Measurements from ENCODE around the gene ATP4B.

Gene ATP4B

DNA sequence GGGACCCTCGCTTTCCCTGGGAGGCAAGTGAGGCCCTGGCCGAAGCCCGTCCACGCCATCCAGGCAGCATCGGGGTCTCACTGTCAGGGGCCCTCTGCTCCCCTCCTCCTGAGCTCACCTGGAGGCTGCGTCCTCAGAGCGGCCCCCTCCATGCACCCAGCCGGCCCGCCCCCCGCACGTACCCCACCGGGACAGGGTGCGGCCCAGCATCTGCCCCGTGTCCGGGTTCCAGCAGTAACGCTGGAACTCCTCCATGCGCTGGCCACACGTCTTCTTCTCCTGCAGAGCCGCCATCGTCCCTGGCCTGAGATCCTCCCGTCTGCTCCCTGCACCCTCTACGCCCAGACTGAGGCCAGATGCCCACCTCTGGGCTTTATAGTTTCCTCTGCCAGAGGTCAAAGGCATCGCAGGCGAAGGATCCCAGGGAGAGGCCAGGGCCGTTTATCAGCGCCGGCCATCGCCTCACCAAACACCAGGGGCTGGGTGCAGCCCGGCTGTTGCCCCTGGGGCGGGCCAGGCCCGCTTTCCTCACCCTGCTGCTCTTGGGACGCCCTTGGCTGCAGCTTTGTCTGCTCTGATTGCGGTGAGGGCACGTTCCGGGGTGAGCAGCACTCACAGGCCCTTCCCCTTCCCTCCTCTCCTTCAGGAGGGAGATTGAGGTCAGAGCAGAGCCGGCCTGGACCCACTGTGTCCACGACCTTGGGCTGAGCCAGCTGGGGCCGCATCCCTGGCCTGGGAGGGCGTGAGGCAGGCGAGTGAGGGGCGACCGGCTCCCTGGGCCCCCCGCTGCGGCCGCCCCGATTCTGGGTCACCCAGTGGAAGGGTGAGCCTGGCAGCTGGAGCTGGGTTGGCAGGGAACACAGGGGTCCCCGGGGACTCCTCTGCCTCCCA is at the start of gene ATP4B:
TSS of gene ATP4B (minus strand) at position 348 of the 891 bp plus-strand sequence. CDS start at position 294, 54 bp downstream.
- no peak within 1 kb of the TSS for H3K27ac ChIP-seq (ENCODE audit: low read depth, low read length)
- no peaks in the 10 kb centered on the region for H3K27me3 ChIP-seq (ENCODE audit: control insufficient read depth, insufficient read depth, low read length)
- no peaks in the 10 kb centered on the region for H3K36me3 ChIP-seq (ENCODE audit: control insufficient read depth, insufficient read depth, low read length)
- no peak within 1 kb of the TSS for H3K9ac ChIP-seq (ENCODE audit: low read length)
- no peak within 1 kb of the TSS for H3K4me3 ChIP-seq (ENCODE audit: low read length)
- no peaks in the 10 kb centered on the region for H3K4me1 ChIP-seq (ENCODE audit: control insufficient read depth, insufficient read depth, low read length)

- H3K9ac ChIP-seq (ENCODE audit: low read length) = no peak overlapping the region
- no peak overlapping the region for H3K4me3 ChIP-seq (ENCODE audit: low read length)
- H3K4me1 ChIP-seq (ENCODE audit: control insufficient read depth, insufficient read depth, low read length) = no peaks in the 10 kb centered on the region
- no peaks in the 10 kb centered on the region for H3K36me3 ChIP-seq (ENCODE audit: control insufficient read depth, insufficient read depth, low read length)
- H3K27me3 ChIP-seq (ENCODE audit: control insufficient read depth, insufficient read depth, low read length) = no peaks in the 10 kb centered on the region
- H3K27ac ChIP-seq (ENCODE audit: low read depth, low read length) = no peak overlapping the region
Observed at GRCh38 chr13:113672002-113672651, 14.1 kb upstream of the ATP4B start.

DNA sequence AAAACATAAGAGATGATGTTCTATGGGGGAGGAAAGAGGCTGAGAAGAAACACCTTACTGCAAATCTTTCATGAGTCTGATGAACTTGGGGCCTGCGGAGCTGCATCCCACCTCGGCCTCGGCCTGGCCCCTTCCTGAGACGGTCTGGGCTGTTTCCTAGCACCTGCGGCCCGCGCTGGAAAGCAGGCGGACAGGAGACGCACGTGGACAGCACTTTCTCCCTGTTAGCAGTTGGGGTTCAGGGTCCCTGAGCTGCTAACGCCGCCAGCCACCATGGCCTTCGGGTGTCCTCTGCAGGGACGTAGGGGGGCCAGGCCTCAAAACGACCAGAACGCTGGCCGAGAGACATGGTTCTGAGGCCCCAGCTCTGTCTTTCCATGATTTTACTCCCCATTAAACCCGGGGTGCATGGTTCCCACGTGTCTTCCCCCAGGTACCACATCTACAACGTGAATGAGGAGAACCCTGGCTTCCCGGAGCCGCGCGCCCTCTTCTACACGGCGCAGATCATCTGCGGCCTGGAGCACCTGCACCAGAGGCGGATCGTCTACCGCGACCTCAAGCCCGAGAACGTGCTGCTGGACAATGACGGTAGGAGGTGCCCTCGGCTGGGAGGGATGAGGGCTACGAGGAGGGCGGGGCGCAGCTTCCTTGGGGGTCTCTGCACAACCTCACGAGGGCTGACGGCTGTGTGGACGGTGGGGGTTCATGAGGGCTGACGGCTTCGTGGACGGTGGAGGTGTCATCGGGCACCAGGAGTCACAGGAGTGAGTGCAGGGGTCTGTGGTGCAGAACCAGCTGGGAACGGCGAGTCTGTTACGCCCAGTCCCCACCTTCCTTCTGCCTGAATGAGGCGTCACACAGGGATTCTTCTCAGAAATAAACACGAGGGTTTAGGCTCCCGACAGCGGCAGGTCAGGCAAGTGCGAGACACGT is 13.3 kb upstream of the ATP4B start:
- H3K27me3 ChIP-seq (ENCODE audit: control insufficient read depth, insufficient read depth, low read length) = no peaks in the 10 kb centered on the region
- no peak overlapping the region for H3K9ac ChIP-seq (ENCODE audit: low read length)
- no peaks in the 10 kb centered on the region for H3K36me3 ChIP-seq (ENCODE audit: control insufficient read depth, insufficient read depth, low read length)
- H3K4me3 ChIP-seq (ENCODE audit: low read length) = no peak overlapping the region
- H3K27ac ChIP-seq (ENCODE audit: low read depth, low read length) = no peak overlapping the region
- no peaks in the 10 kb centered on the region for H3K4me1 ChIP-seq (ENCODE audit: control insufficient read depth, insufficient read depth, low read length)

DNA sequence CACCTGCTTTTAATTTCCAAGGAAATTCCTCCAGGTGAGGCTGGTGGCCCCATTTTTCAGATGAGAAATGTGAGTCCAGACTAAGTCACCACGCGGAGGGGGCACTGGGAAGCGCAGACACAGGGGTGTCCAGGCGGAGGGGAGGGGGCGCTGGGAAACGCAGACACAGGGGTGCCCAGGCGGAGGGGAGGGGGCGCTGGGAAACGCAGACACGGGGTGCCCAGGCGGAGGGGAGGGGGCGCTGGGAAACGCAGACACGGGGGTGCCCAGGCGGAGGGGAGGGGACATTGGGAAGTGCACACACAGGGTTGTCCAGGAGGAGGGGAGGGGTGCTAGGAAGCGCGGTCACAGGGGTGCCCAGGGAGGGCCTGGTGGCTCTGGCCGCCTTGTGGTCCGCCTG is 12.5 kb upstream of the ATP4B start:
- no peak overlapping the region for H3K27ac ChIP-seq (ENCODE audit: low read depth, low read length)
- no peaks in the 10 kb centered on the region for H3K4me1 ChIP-seq (ENCODE audit: control insufficient read depth, insufficient read depth, low read length)
- no peak overlapping the region for H3K9ac ChIP-seq (ENCODE audit: low read length)
- no peaks in the 10 kb centered on the region for H3K36me3 ChIP-seq (ENCODE audit: control insufficient read depth, insufficient read depth, low read length)
- no peak overlapping the region for H3K4me3 ChIP-seq (ENCODE audit: low read length)
- H3K27me3 ChIP-seq (ENCODE audit: control insufficient read depth, insufficient read depth, low read length) = peaks cover 2% of the 10 kb centered on the region

DNA sequence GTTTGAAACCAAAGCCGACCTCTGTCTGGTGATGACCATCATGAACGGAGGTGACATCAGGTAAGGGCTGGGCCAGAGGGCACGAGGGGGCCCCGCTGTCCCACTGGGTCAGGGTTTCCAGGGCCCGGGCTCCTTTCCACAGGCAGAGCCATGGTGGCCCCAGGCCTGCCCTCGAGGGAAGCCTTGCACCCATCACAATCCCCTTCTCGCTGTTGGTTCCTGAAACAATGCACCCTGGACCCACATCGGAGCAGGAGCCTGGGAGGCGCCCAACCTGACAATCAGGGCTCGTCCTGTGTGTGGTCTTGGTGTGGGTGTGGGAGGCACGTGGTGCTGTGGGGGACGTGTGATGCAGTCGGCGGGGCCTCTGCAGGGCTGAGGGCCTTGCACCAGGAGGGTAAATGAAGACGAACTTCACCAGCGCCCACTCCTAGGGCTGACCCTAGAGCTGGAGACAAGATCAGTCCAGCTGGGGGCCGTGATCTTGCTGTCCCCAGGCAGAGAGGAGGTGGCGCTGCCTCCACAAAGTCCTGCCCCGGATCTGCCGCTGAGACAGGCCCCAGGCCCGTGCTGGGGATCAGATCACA is 11.8 kb upstream of the ATP4B start:
- Histone ChIP-seq H3K9ac (ENCODE audit: low read length) (no peak overlapping the region), H3K27me3 (ENCODE audit: control insufficient read depth, insufficient read depth, low read length) (peaks cover 5% of the 10 kb centered on the region), H3K36me3 (ENCODE audit: control insufficient read depth, insufficient read depth, low read length) (no peaks in the 10 kb centered on the region), H3K4me3 (ENCODE audit: low read length) (no peak overlapping the region), H3K4me1 (ENCODE audit: control insufficient read depth, insufficient read depth, low read length) (no peaks in the 10 kb centered on the region), H3K27ac (ENCODE audit: low read depth, low read length) (no peak overlapping the region)

DNA sequence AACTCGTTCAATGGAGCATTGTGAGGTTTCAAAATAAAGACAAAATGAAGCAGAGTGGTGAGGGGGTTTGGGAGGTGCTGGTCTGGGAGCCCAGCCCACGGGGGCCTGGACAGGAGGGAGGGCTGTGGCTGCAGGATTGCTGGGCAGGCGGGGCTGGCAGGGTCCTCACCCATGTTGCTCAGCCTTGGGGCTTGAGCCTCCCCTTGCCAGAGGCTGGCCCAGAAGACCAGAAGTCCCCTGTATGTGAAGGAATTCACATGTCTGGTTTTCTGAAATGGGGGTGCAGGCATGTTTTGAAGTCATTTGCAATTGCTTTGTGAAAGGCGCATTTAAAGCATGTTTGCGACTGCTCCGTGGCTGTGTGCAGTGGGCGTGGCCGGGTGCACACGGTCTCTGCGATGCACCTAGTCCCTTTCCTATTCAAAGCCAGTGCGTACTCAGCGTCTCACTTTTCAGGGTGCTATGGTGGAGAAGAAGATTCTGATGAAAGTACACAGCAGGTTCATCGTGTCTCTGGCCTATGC is 11.3 kb upstream of the ATP4B start:
- Histone ChIP-seq H3K27me3 (ENCODE audit: control insufficient read depth, insufficient read depth, low read length) (peaks cover 5% of the 10 kb centered on the region), H3K4me1 (ENCODE audit: control insufficient read depth, insufficient read depth, low read length) (no peaks in the 10 kb centered on the region), H3K9ac (ENCODE audit: low read length) (no peak overlapping the region), H3K27ac (ENCODE audit: low read depth, low read length) (no peak overlapping the region), H3K36me3 (ENCODE audit: control insufficient read depth, insufficient read depth, low read length) (no peaks in the 10 kb centered on the region), H3K4me3 (ENCODE audit: low read length) (no peak overlapping the region)

- Histone ChIP-seq H3K4me3 (ENCODE audit: low read length) (no peak overlapping the region), H3K9ac (ENCODE audit: low read length) (no peak overlapping the region)
Observed at GRCh38 chr13:113668491-113668971, 10.5 kb upstream of the ATP4B start.

DNA sequence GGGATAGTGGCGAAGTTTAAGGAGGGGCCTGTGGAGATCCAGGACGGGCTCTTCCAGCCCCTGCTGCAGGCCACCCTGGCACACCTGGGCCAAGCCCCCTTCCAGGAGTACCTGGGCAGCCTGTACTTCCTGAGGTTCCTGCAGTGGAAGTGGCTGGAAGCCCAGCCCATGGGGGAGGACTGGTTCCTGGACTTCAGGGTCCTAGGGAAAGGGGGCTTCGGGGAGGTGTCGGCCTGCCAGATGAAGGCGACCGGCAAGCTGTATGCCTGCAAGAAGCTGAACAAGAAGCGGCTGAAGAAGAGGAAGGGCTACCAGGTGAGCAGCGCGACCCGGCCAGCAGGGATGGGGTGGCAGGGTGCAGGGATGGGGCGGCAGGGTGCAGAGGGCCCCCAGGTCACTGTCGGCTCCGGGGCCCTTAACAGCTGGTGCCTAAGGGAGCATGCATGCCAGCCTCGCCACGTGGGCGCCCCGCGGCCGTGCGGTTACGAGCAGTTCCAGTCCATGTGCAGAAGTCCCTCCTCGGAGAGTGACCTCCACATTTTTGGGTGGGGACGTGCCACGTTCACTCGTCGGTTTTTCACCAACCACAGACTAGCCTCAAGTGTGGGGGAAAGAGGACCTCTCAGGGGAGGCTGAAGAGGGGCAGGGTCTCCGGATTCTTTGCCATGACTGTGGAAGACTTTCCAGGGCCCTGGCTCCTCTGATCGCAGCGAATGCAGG is 9.9 kb upstream of the ATP4B start:
- peaks cover 5% of the 10 kb centered on the region for H3K27me3 ChIP-seq (ENCODE audit: control insufficient read depth, insufficient read depth, low read length)
- no peak overlapping the region for H3K4me3 ChIP-seq (ENCODE audit: low read length)
- no peak overlapping the region for H3K27ac ChIP-seq (ENCODE audit: low read depth, low read length)
- H3K4me1 ChIP-seq (ENCODE audit: control insufficient read depth, insufficient read depth, low read length) = no peaks in the 10 kb centered on the region
- no peak overlapping the region for H3K9ac ChIP-seq (ENCODE audit: low read length)
- H3K36me3 ChIP-seq (ENCODE audit: control insufficient read depth, insufficient read depth, low read length) = no peaks in the 10 kb centered on the region

More at GRCh38 chr13:113668491-113668971, 10.5 kb upstream of the ATP4B start:
- H3K4me1 ChIP-seq (ENCODE audit: control insufficient read depth, insufficient read depth, low read length) = no peaks in the 10 kb centered on the region
- H3K27me3 ChIP-seq (ENCODE audit: control insufficient read depth, insufficient read depth, low read length) = peaks cover 5% of the 10 kb centered on the region
- no peak overlapping the region for H3K27ac ChIP-seq (ENCODE audit: low read depth, low read length)
- H3K36me3 ChIP-seq (ENCODE audit: control insufficient read depth, insufficient read depth, low read length) = no peaks in the 10 kb centered on the region

GRCh38 chr13:113666951-113667701 is 9.1 kb upstream of the ATP4B start, which contains the start of gene GRK1:
Gene GRK1 (plus strand): TSS chr13:113667219. CDS start chr13:113667387, 168 bp downstream.
- H3K4me3 ChIP-seq (ENCODE audit: low read length) = no peak within 1 kb of the TSS
- H3K36me3 ChIP-seq (ENCODE audit: control insufficient read depth, insufficient read depth, low read length) = no peaks in the 10 kb centered on the region
- H3K9ac ChIP-seq (ENCODE audit: low read length) = no peak within 1 kb of the TSS
- peaks cover 5% of the 10 kb centered on the region for H3K27me3 ChIP-seq (ENCODE audit: control insufficient read depth, insufficient read depth, low read length)
- no peak within 1 kb of the TSS for H3K27ac ChIP-seq (ENCODE audit: low read depth, low read length)
- H3K4me1 ChIP-seq (ENCODE audit: control insufficient read depth, insufficient read depth, low read length) = no peaks in the 10 kb centered on the region

DNA sequence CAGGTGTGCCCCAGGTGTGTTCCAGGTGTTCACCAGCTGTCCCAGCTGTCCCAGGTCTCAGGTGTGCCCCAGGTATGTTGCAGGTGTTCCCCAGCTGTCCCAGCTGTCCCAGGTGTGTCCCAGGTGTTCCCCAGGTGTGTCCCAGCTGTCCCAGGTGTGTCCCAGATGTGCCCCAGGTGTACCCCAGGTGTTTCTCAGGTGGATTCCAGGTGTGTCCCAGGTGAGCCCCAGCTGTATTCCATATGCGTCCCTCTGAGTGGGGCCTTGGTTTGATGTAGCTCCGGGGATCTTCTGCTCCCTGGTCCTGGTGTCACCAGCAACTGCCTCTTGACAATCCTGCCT is 8.3 kb upstream of the ATP4B start:
- H3K4me1 ChIP-seq (ENCODE audit: control insufficient read depth, insufficient read depth, low read length) = no peaks in the 10 kb centered on the region
- no peaks in the 10 kb centered on the region for H3K36me3 ChIP-seq (ENCODE audit: control insufficient read depth, insufficient read depth, low read length)
- H3K9ac ChIP-seq (ENCODE audit: low read length) = no peak overlapping the region
- peaks cover 5% of the 10 kb centered on the region for H3K27me3 ChIP-seq (ENCODE audit: control insufficient read depth, insufficient read depth, low read length)
- H3K4me3 ChIP-seq (ENCODE audit: low read length) = no peak overlapping the region
- no peak overlapping the region for H3K27ac ChIP-seq (ENCODE audit: low read depth, low read length)
